HG03103 (cell line): ENCODE data around the gene KCNIP4.

Experiments used
- ATAC-seq: cut with Tn5 transposase; IDR thresholded peaks from one replicate; pipeline ENCODE4 v1.9.1; 2021; ENCODE audit warnings: low read depth; ENCODE audit not compliant: unreplicated experiment

The KCNIP4 gene

DNA sequence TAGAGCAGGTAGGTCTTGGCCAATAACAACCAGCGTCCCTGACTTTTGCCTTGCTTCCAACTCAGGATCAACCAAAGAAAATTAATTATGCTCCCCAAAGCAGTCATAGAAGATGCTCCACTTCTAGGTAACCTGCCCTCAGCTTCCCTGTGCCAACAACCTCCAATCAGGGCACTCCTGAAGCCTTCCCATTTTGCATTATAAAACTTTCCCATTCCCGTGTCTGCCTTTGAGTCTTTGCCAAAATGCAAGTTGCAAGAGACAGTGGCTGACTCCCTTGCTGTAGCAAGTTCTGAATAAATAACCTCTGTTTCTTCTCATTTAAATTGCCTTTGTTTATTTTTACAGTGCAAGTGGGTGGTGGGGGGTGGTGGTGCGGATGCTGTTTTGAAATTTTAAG, 830.3 kb downstream of the KCNIP4 start:
- ATAC-seq: no peak

DNA sequence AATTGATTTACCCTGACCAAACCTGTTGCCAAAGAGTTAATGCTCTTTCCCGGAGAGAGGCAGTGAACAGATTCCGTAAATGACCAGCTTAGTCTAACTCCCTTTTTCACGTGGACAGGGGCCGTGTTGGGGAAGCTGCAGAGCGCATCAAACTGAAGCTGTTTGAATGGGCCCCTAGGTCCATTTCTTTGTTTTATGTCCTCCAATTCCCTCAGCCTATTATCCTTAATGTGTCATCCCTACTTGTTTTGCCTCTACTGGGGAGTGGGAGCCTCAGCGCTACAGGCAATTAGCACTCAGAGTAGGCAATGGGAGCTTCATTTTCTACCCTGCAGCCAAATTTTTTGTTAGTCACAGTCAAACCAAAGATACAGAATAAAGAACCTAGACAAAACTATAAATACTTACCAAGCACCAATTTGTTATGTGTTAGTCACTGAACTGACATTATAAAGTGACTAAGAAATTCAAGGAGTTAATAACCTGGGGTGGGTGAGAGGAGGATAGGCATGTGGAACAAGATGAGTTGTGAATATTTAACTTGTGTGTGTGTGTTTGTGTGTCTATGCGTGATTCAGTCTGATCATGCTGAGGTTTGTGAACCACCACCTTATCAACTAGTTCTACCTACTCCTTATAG, 830.9 kb downstream of the KCNIP4 start:
- no peak for ATAC-seq

DNA sequence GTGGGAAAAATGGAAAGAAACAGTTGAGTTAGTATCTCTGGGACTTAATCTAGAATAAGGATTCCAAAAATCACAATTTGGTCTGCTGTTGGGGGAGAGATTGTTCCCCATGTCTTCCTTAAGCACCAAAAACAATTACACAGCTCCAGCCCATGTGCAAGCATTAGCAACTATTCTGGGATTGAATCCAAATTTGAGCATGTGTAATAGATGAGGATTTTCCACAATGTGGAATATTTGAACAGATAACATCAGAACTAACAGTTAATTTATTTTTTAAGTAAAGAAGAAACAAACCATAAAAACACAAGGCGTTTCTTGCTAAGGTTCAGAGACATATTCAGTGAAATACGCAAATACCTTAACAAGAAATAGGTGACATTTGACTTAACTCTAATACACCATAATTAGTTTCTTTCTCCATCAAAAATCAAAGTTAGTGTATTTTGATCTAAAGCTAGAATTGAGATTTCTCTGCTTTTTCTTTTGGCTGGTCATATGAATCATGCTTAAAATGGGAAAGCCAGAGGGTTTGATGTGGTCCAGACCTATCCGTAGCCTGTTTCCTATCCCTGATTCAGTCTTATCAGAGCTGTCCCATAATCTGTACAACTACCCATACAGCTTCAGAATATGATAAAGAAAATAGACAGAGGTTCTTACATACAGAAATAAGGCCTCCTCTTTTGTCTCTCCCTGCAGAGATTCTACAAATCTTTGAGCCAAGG, 834.9 kb downstream of the KCNIP4 start:
- ATAC-seq: no peak

DNA sequence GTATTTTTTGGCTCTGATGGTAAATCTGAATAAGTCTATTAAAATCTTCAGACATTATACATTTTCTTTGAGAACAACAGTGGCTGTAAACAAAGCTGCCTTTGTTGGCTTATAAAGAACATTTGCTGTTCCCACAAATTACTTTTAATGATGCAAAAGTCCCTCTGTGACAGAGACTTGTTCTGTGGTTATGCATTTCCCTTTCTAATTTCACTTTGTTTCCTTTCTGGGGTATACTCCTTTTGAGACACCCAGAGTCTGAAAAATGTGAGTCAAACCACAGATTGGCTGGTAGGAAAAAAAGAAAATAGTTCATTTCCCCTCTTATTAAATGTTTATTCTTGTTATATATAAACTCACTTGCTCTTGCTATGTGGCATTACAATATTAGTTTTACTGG, 845.9 kb downstream of the KCNIP4 start:
- no peak for ATAC-seq

DNA sequence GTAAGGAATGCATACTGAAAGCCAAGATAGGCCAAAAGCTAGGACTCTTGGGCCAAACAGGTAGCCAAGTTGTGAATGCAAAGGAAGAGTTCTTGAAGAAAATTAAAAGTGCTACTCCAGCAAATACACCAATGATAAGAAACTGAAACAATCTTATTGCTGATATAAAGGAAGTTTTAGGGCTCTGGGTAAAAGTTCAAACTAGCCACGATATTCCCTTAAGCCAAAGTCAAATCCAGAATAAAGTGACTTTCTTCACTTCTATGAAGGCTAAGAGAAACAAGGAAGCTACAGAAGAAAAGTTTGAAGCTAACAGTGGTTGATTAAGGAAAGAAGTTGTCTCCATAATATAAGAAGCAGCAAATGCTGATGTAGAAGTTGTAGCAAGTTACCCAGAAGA, 850.7 kb downstream of the KCNIP4 start:
- ATAC-seq: no peak

DNA sequence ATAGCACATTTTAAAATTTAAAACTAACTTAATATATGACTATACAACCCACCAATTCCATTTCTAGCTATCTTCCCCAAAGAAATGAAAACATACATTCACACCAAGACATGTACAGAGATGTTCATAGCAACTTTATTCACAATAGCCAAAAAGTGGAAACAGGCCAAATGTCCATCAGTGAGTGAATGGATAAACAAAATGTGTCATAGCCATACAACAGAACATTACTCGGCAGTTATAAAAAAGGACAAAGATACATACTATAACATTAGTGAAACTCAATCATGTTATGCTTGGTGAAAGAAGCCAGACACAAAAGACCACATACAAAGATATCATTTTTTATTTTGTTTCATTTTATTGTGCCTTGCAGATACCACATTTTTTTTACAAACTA, 851.5 kb downstream of the KCNIP4 start:
- ATAC-seq: no peak

DNA sequence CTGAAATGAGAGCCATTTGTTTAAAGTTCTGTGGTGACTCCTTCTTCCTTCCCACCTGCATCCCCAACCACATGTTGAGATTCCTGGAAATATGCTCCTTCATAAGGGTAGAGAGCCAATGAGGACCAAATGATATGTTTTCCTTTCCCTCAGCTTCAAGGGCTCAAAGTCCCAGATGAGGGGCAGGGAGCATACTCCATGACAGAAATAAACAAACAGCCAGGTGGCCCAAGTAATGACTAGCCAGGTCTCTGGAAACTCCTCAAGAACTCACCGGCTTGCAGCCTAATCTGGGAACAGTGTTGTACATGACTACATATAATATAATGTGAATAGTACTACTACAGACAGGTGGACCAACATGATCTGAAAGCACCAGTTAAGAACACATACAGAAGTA, 856.0 kb downstream of the KCNIP4 start:
- no peak for ATAC-seq

DNA sequence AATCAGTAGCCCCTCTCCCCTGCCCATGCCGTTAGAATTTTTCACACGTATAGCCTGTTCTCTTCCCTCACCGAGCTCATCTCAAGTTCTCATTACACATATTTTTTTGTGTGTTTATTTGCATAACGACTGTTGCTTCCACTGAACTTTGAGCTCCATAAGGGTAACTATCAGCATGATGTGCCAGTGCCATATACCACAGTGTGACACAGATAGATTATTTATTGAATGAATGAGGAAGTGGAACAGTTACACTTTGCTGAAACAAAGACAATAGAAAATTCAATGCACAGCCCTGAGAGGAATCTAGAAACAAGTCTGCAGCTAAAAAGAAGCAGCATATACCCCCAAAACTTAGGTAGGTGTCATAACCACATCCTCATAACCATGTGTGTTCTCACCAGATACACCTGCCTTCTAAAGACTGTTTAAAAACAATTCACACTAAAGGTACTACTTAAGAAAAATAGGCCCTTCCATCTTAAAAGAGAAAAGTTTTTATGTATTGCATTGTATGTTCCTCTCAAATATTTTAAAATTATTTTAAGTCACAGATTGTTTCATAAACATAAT, 858.4 kb downstream of the KCNIP4 start:
- ATAC-seq: no peak

DNA sequence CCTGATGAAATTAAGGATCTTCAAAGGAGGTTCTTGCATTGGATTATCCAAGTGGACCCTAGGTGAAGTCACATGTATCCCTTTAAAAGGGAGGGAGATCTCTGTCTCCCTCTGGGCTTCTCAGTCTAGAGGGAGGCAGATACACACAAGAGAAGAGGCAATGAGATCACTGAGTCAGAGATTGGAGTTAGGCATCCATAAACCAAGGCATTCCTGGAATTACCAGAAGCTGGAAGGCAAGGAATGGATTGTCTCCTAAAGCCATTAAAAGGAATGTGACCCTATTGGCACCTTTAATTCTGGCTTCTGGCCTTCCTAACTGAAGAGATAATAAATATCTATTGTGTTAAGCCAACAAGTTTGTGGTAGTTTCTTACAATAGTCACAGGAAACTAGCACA, 865.2 kb downstream of the KCNIP4 start:
- ATAC-seq: no peak

DNA sequence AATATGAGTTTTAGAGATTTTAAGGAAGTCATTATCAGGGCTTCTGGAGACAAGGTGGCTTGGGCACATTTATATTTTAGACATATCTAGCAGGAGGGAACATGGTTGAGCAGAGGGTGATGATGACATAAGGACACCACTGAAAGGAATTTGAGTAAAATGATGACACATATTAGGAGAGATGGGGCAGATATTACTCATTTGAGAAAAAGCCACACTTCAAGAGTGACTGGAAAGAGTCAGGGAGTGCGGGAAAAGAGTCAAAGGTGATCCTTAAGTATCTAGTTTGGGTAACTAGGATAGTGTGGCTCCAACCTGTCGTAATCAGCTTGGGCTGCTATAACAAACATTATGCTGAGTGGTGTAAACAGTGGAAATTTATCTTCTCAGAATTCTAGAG, 870.6 kb downstream of the KCNIP4 start:
- ATAC-seq: no peak

DNA sequence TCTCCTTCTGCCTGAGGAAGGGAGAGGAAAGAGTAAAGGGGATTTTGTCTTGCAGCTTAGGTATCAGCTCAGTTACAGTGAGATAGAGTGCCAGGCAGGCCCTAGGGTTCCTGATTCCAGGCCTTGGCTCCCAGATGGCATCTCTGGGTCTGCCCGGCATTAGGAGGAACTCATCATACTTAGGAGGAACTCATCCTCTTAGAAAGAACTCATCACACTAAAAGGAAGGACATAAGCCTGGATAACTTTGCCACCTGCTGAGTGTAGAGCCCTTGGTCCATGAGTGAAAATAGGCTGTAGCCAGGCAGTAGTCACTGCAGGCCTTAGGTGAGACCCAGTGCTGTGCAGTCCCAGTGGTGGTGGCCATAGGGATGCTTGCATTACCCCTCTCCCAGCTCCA, 881.2 kb downstream of the KCNIP4 start:
- no peak for ATAC-seq

DNA sequence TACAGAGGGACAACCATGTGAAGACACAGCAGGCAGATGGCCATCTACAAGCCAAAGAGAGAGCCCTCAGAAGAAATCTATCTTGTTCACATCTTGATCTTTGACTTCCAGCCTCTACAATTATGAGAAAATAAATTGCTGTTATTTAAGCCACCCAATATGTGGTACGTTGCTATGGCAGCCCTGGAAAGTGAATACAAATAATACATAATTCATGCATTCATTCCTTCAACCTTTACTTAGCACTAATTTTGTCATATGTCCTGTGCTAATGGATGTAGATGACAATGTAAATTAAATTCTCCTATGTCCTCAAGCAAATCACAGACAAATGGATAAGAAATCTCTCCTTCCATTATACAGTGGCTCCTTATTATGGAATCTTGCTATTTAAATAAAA, 886.7 kb downstream of the KCNIP4 start:
- no peak for ATAC-seq

DNA sequence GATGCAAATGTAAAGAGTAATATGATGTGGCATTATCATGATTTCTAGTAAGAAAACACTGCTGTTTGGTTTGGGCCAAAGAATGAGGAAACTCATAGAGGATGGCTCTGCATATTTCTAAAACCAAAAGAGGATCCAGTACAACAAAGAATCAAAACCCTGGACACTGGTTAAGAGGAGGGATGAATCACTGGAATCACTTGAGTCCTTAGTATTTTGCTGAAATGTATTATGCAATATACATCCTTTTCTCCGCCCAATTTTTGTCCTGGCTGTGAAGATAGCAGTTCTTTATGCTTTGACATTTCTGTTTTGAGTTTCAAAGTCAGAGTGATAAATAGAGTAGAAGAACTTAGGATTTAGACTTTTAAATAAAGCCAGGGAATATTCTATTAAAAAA, 902.4 kb downstream of the KCNIP4 start:
- ATAC-seq: no peak

DNA sequence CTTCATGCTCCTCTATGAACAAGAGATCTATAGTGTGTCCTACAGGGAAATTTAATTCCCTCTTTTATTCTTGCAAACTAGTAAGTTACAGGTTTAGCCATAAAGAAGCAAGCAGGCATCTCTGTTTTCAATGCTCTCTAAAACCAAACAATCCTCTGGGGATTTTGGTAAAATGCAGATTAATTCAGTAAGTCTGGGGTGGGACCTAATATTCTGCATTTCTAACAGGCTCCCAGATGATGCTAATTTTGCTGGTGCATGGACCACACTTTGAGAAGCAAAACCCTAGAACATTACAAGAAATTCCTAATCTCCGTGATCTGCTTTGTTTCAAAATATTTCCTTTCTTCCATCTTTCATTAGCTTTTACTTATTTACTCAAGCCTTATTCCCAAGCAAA, 903.5 kb downstream of the KCNIP4 start:
- no peak for ATAC-seq

DNA sequence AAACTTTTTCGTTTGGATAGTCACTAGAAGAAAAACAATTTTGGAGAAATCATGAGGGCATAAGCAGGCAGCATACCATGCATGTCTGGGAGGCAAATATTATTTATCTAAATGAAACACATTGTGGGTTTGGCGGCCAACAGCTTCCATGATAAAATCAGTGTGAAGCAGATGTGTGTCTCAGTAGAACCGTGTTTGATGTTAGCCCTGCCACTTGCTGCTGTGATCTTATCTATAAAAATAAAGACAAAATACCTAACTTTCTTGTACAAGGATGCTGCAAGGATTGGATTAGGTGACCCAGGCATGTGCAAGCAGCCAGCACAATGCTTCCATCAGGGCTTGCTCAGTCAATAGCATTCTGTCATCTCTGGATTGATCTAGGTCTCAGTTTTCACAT, 906.9 kb downstream of the KCNIP4 start:
- no peak for ATAC-seq

DNA sequence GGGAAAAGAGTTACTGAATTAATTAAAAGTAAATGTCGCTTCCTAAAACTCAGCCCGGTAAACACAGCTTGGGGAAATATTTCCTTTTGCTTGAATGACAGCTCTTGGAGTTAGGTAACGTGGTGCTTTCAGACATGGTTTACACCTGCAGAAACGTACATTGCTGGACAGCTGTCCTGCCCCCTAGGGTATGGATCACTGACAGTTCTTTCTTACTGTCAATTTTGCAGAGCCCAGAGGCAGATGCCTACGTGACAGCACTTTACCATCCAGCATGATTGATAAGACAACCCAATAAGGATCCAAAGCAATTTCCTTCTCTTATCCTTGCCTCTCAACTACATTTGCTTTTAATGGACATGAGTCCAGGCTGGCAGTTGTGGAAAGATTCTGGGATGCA, 913.8 kb downstream of the KCNIP4 start:
- ATAC-seq: no peak

DNA sequence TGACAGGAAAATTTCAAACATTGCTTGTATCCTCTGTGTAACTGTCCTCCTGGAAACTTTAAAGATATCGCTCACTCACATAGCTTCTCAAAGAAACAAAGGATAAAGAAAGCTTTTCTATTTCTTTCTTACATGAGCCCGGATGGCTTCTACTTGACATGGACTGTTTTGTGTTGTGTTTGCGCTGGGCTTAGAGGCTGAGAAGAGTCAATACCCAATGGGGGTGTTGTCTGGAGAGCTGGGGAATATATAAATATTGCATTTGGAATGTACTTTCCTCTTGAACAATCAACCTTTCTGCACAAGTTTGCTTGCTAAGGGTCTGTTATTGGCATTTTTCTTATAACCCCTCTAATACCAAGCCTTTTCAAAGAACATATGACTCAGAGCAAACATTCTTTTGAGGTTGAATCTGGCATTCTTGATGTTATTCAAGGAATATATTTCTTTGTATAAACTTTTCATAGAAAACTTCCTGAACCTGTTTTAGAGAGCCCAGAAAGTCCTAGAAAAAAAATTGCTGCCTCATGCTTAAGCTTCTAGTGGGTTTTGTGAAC, 916.4 kb downstream of the KCNIP4 start:
- ATAC-seq: no peak

DNA sequence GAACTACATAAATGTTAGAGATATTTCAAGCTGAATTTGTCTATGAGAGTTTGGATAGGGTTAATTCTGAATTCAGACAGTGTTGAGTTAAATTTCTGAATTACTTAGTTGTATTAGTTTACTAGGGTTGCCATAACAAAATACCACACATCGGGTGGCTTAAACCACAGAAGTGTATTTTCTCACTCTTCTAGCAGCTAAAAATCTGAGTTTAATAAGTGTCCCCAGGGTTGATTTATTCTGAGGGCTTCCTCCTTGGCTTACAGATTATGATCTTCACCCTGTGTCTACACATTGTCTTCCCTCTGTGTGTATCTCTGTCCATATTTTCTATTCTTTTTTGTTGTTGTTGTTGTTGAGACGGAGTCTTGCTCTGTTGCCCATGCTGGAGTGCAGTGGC, 929.8 kb downstream of the KCNIP4 start:
- no peak for ATAC-seq

DNA sequence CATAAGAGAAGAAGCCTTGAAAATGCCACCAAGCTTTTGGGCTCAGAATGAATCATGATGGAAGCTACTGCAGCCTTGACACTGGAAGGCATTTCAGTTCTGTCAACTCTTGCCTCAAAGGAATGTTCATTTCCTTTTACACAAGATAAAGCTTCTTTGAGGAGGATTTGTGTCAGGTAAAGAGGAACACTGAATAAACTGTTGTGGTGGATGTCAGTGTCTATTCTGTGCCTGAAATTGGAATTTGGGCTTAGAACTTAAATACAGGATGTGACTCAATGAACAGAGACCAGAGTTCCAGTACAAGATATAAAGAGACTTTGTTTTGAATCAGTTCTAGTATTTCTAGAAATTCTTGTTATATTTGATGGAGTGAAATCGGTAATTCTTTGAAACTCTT, 935.1 kb downstream of the KCNIP4 start:
- ATAC-seq: no peak

DNA sequence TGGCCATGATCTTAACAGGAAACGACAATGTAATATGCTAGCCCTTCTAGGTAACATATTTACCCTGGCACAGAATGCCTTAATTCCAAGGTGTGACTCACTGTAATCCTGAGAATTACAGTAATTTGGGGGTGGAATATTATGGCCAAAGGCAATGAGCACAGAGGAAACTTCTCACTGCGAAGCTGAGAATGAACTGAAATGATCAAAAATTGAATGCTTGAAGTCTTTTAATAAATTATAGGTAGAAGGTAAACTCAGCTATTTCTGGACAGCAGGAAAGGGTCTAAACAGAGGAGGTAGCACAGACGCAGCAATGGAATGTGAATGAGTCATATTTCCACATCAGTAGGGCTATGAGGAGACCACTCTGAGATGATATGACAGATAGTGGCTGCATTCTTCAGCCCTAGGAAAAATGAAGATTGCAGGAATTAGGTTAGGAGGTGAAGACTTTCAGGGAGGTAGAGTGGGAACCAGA, 935.7 kb downstream of the KCNIP4 start:
- ATAC-seq: no peak

DNA sequence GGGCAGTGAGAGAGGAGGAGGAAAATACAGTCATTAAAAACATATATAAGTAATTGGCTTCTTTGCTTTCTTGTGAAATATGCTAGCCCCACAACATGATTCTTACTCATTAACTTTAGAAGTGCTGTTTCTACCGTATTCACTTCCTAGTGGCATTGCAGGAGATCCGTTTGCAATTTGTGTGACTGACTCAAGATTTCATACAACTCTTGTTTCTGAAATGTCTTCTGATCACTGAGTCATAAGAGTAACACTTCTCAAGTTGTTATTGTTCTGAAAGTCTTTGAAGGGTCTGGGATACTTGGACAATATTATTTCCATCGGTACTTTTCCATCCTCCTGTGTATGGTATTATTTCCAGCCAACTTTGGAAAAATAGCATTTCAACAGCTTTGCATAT, 937.5 kb downstream of the KCNIP4 start:
- ATAC-seq: no peak

DNA sequence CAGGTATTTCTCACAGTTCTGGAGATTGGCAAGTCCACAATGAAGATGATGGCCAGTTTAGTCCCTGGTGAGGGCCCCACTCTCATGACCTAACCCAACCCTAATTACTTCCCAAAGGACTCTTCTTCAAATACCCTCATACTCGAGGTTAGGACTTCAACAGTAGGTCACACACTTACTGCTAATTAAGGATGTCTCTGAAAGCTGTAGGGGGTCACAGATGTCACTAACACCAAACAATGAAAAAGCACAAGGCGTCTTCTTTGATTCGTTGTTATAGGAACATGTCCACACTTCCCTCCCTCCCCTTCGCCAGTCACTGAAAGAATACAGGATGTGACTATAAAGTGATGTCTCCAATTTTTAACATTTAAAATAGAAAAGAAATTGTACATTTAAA, 938.6 kb downstream of the KCNIP4 start:
- ATAC-seq: no peak
